PC-3 (cell line): ENCODE data around the gene FUT2. TPM values are rescaled to one million over a fixed set of nuclear protein-coding genes. Genes with fewer than 3 reads are reported as not detected.
A peak's percentile ranks its signal among the peaks of the same experiment; 100 is the strongest.

Experiments
- ATAC-seq: fragments of 200-7000 bp; cut with Tn5 transposase; 2 replicates; pipeline ENCODE4 v1.9.1; 2020; ENCODE audit warnings: mild to moderate bottlenecking, moderate library complexity
- BruUV-seq: library from RNA; stranded (reverse); fragments of 400-500 nt; replicated peaks from 2 replicates; lab custom pipeline; 2021; lab: Mats Ljungman, UMichigan
- CTCF ChIA-PET: fragments of 300-600 bp; sonication (Branson Sonifier 250); formaldehyde crosslinking; loops from one replicate; lab custom pipeline; 2022; ENCODE audit warnings: antibody characterized with exemption; lab: Charles Lee
- POLR2A ChIA-PET: fragments of 300-600 bp; sonication (Branson Sonifier 250); formaldehyde crosslinking; loops from one replicate; lab custom pipeline; 2022; ENCODE audit warnings: antibody characterized with exemption; ENCODE audit not compliant: unreplicated experiment; lab: Charles Lee
- DNase-seq: peaks from one replicate; pipeline ENCODE4 v3.0.0-alpha.2; 2015
- H2AFZ ChIP-seq: fragments of 300-600 bp; sonication (generic); 2 replicates; pipeline ENCODE4 v1.6.0; 2016; ENCODE audit warnings: antibody characterized with exemption, low read length
- H3F3A ChIP-seq: fragments of 300-600 bp; sonication (generic); one replicate; pipeline ENCODE4 v1.6.0; 2017; ENCODE audit warnings: antibody characterized with exemption, low read length, control low read depth, mild to moderate bottlenecking; ENCODE audit not compliant: unreplicated experiment
- H3K27ac ChIP-seq: fragments of 300-600 bp; sonication (generic); 2 replicates; pipeline ENCODE4 v1.5.1; 2016; ENCODE audit warnings: mild to moderate bottlenecking, low read length
- H3K27me3 ChIP-seq: fragments of 300-600 bp; sonication (generic); 2 replicates; pipeline ENCODE4 v1.6.1; 2016; ENCODE audit warnings: low read length, mixed read lengths
- H3K36me3 ChIP-seq: fragments of 300-600 bp; sonication (generic); 2 replicates; pipeline ENCODE4 v1.6.1; 2016; ENCODE audit warnings: low read depth, mixed run types, low read length, mixed read lengths
- H3K4me1 ChIP-seq: fragments of 300-600 bp; sonication (generic); 2 replicates; pipeline ENCODE4 v1.5.1; 2016; ENCODE audit warnings: low read length; ENCODE audit not compliant: insufficient read depth
- H3K4me2 ChIP-seq: fragments of 300-600 bp; sonication (generic); 2 replicates; pipeline ENCODE4 v1.6.0; 2016; ENCODE audit warnings: low read length
- H3K4me3 ChIP-seq: fragments of 300-600 bp; sonication (generic); 2 replicates; pipeline ENCODE4 v1.5.1; 2016; ENCODE audit warnings: mild to moderate bottlenecking, low read length, mixed read lengths
- H3K79me2 ChIP-seq: fragments of 300-600 bp; sonication (generic); 2 replicates; pipeline ENCODE4 v1.6.1; 2017; ENCODE audit warnings: low read length, mixed read lengths
- H3K9ac ChIP-seq: fragments of 300-600 bp; sonication (generic); 2 replicates; pipeline ENCODE4 v1.6.0; 2016; ENCODE audit warnings: mild to moderate bottlenecking, low read length
- H3K9me2 ChIP-seq: fragments of 300-600 bp; sonication (generic); replicated peaks from 2 replicates; pipeline ENCODE4 v1.6.1; 2016; ENCODE audit warnings: mixed run types, low read length, mixed read lengths
- H3K9me3 ChIP-seq: fragments of 300-600 bp; sonication (generic); 2 replicates; pipeline ENCODE4 v1.6.1; 2016; ENCODE audit warnings: low read length, mixed read lengths
- H4K20me1 ChIP-seq: fragments of 300-600 bp; sonication (generic); 2 replicates; pipeline ENCODE4 v1.6.1; 2016; ENCODE audit warnings: low read length, mixed read lengths
- EZH2 ChIP-seq: fragments of 300-600 bp; sonication (generic); IDR thresholded peaks from one replicate; pipeline ENCODE4 v1.6.1; 2017; ENCODE audit warnings: antibody characterized with exemption, mild to moderate bottlenecking, low read length; ENCODE audit not compliant: unreplicated experiment
- EZH2phosphoT487 ChIP-seq: fragments of 300-600 bp; sonication (generic); IDR thresholded peaks from 2 replicates; pipeline ENCODE4 v1.6.1; 2018; ENCODE audit warnings: mild to moderate bottlenecking, antibody characterized with exemption, low read length, borderline replicate concordance
- intact Hi-C: fragments of 100-400 bp; cut with micrococcal nuclease; formaldehyde crosslinking; loops from 2 replicates; pipeline ENCODE4 v1.9.0; 2023
- total RNA-seq: library from RNA; depleted of rRNA; stranded (reverse); fragments of >200 nt; gene quantifications from 2 replicates; pipeline ENCODE4 v1.2.3, GENCODE V29; 2014
- TF ChIP-seq, protein P1 (sequence below): fragments of 300-600 bp; sonication (generic); conservative IDR thresholded peaks from 2 replicates; pipeline ENCODE4 v1.5.1; 2017; ENCODE audit warnings: antibody characterized with exemption, low read depth, mild to moderate bottlenecking, low read length

The FUT2 gene
- total RNA-seq, 1 experiment from 2014 or later: 0.69 TPM

DNA sequence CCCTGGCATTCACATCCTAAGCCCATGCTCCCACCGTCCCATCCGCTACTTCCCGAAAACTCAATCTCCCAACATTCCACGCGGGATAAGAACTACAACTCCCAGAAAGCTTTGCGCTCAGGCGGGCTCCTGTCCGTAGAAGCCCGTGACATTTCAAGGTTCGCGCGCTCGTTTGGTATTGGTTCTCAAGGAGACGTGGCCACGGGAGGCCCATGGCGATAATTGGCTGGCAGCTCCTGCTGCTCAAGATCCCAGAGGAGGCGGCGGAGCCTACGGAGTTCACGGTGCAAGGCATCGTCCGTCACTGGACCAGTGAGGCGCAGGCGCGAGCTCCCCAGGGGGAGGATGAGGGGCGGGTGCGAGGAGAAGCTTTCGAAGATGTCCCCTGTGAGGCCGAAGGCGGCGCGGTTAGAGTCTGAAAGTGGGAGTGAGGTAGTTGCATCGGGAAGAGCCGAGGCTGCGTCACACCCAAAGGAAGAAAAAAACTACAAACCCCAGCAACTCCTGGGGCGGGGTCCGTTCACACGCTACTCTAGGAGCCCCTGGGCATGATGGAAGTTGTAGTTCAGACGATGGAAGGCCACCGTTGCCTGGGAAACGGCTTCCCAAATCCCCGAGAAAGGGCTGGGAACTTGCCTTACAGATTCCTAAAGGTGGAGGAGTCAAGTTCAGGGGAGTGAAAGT, 25.0 kb downstream of the FUT2 start:
- Histone ChIP-seq H3K9me2 (no peaks in the 10 kb centered on the region), H3K4me1 (no peaks in the 10 kb centered on the region), H3K27me3 (no peaks in the 10 kb centered on the region), H3K9me3 (no peaks in the 10 kb centered on the region), H3K36me3 (no peaks in the 10 kb centered on the region), H4K20me1 (no peaks in the 10 kb centered on the region), H3K4me3 (peak overlapping the region; percentile 69), H3F3A (no peaks in the 10 kb centered on the region), H3K79me2 (no peaks in the 10 kb centered on the region), H3K4me2 (peak overlapping the region; percentile 80), H3K9ac (peak overlapping the region; percentile 64), H2AFZ (peak overlapping the region; percentile 85), H3K27ac (peak overlapping the region; percentile 14)
- CTCF ChIA-PET: interaction anchor here (0.6 kb wide), 1 partner anchor 1807 kb away, joined by 4 read pairs; no protein-coding TSS in a partner anchor
- POLR2A ChIA-PET: interaction anchor here (0.6 kb wide), 1 partner anchor 87 kb away, joined by 4 read pairs; no protein-coding TSS in a partner anchor
- peak; percentile 95 for ATAC-seq
- BruUV-seq: no TSS peak
- TF ChIP-seq, protein P1, sequence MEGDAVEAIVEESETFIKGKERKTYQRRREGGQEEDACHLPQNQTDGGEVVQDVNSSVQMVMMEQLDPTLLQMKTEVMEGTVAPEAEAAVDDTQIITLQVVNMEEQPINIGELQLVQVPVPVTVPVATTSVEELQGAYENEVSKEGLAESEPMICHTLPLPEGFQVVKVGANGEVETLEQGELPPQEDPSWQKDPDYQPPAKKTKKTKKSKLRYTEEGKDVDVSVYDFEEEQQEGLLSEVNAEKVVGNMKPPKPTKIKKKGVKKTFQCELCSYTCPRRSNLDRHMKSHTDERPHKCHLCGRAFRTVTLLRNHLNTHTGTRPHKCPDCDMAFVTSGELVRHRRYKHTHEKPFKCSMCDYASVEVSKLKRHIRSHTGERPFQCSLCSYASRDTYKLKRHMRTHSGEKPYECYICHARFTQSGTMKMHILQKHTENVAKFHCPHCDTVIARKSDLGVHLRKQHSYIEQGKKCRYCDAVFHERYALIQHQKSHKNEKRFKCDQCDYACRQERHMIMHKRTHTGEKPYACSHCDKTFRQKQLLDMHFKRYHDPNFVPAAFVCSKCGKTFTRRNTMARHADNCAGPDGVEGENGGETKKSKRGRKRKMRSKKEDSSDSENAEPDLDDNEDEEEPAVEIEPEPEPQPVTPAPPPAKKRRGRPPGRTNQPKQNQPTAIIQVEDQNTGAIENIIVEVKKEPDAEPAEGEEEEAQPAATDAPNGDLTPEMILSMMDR: no peak
- TF ChIP-seq EZH2phosphoT487 (no peak), EZH2 (no peak)
- intact Hi-C loops: no loop called here
- DNase-seq: peak; percentile 96

DNA sequence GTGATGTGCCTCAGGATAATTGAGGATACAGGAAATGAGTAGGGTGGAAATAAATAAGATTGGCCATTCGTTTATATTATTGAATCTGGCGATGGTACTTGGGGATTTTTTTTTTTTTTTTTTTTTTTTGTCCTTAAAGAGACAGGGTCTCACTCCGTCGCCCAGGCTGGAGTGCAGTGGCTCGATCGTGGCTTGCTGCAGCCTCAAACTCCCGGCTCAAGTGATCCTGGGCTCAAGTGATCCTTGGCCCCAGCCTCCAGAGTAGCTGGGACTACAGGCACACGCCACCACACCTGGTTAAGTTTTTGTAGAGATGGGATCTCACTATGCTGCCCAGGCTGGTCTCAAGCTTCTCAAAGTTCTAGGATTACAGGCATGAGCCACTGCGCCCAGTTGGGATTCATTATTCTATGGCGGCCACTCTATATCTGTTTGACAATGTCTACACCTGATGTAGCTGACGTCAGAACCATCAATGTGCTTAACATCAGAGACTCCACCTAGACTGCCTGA, 26.5 kb downstream of the FUT2 start:
- no peaks in the 10 kb centered on the region for H3K9me2 ChIP-seq
- no peak overlapping the region for H3K9ac ChIP-seq
- CTCF ChIA-PET: no interaction called here
- no peaks in the 10 kb centered on the region for H3K79me2 ChIP-seq
- no peaks in the 10 kb centered on the region for H3F3A ChIP-seq
- H3K4me3 ChIP-seq: no peak overlapping the region
- H3K27ac ChIP-seq: no peak overlapping the region
- no peaks in the 10 kb centered on the region for H3K4me1 ChIP-seq
- TF ChIP-seq EZH2 (no peak), EZH2phosphoT487 (no peak)
- TF ChIP-seq, protein P1: no peak
- no TSS peak for BruUV-seq
- POLR2A ChIA-PET: no interaction called here
- H4K20me1 ChIP-seq: no peaks in the 10 kb centered on the region
- H3K36me3 ChIP-seq: no peaks in the 10 kb centered on the region
- no peaks in the 10 kb centered on the region for H3K27me3 ChIP-seq
- intact Hi-C loops: no loop called here
- ATAC-seq (no peak), DNase-seq (no peak)
- H2AFZ ChIP-seq: no peak overlapping the region
- H3K4me2 ChIP-seq: no peak overlapping the region
- no peaks in the 10 kb centered on the region for H3K9me3 ChIP-seq
